HepG2 (cell line): ENCODE data around the gene ARL5C. TPM values are rescaled to one million over a fixed set of nuclear protein-coding genes. Genes with fewer than 3 reads are reported as not detected.
A peak's percentile ranks its signal among the peaks of the same experiment; 100 is the strongest.

Experiments used
- GTF3A ChIP-seq: sonication (generic); formaldehyde crosslinking; conservative IDR thresholded peaks from 2 replicates; pipeline ENCODE4 v1.4.0; 2020; ENCODE audit warnings: mild to moderate bottlenecking, missing genetic modification reagents
- HHEX ChIP-seq: IDR thresholded peaks from 2 replicates; pipeline ENCODE4 v1.6.1; 2016; ENCODE audit warnings: control low read depth
- IRX3 ChIP-seq: sonication (generic); formaldehyde crosslinking; IDR thresholded peaks from 2 replicates; pipeline ENCODE4 v1.8.1; 2023; ENCODE audit warnings: mild to moderate bottlenecking, low read depth, missing genetic modification reagents, borderline replicate concordance
- KDM1A ChIP-seq: IDR thresholded peaks from 2 replicates; pipeline ENCODE4 v1.6.1; 2016; ENCODE audit warnings: missing compliant biosample characterization
- MAFG ChIP-seq: sonication (generic); formaldehyde crosslinking; IDR thresholded peaks from 2 replicates; pipeline ENCODE4 v1.5.1; 2020; ENCODE audit warnings: mild to moderate bottlenecking, missing genetic modification reagents
- MED8 ChIP-seq: sonication (generic); formaldehyde crosslinking; IDR thresholded peaks from 2 replicates; pipeline ENCODE4 v1.8.1; 2023; ENCODE audit warnings: mild to moderate bottlenecking, missing genetic modification reagents; ENCODE audit not compliant: insufficient replicate concordance
- PAX8 ChIP-seq: sonication (generic); formaldehyde crosslinking; IDR thresholded peaks from 2 replicates; pipeline ENCODE4 v1.8.0; 2022; ENCODE audit warnings: mild to moderate bottlenecking, missing genetic modification reagents, borderline replicate concordance
- PPARG ChIP-seq: conservative IDR thresholded peaks from 2 replicates; pipeline ENCODE4 v1.6.1; 2016; ENCODE audit warnings: missing biosample characterization, missing genetic modification reagents
- SIN3A ChIP-seq: IDR thresholded peaks from 2 replicates; pipeline ENCODE4 v1.6.1; 2011; ENCODE audit warnings: low read depth, mild to moderate bottlenecking, control low read depth, low read length, borderline replicate concordance
- SP1 ChIP-seq, 2 experiments: fragments of 450-650 bp in 1 of 2; sonication (generic) in 1 of 2; formaldehyde crosslinking in 1 of 2; IDR thresholded peaks; 2 replicates each; pipeline versions ENCODE4 v1.4.0 to v1.6.1; 2016 to 2020; ENCODE audit warnings: missing genetic modification reagents in 1 of 2
- TAF1 ChIP-seq: sonication (generic); formaldehyde crosslinking; IDR thresholded peaks from 2 replicates; pipeline ENCODE4 v1.4.0; 2020; ENCODE audit warnings: missing genetic modification reagents
- U2AF1 ChIP-seq: fragments of 200-400 bp; formaldehyde crosslinking; optimal IDR thresholded peaks from 2 replicates; pipeline ENCODE3; 2017; ENCODE audit warnings: mild to moderate bottlenecking, low read depth, low read length
- ZBTB7B ChIP-seq: sonication (generic); formaldehyde crosslinking; IDR thresholded peaks from 2 replicates; pipeline ENCODE4 v1.4.0; 2020; ENCODE audit warnings: missing genetic modification reagents
- ZFX ChIP-seq: sonication (generic); formaldehyde crosslinking; IDR thresholded peaks from 2 replicates; pipeline ENCODE4 v1.4.0; 2020; ENCODE audit warnings: mild to moderate bottlenecking, low read depth, missing genetic modification reagents, moderate library complexity
- ZNF24 ChIP-seq: fragments of 450-650 bp; IDR thresholded peaks from 2 replicates; pipeline ENCODE4 v1.6.1; 2017; ENCODE audit warnings: antibody characterized with exemption, mild to moderate bottlenecking
- ZNF549 ChIP-seq: sonication (generic); formaldehyde crosslinking; IDR thresholded peaks from 2 replicates; pipeline ENCODE4 v1.5.0; 2020; ENCODE audit warnings: missing genetic modification reagents
- ZNF589 ChIP-seq: sonication (generic); formaldehyde crosslinking; conservative IDR thresholded peaks from 2 replicates; pipeline ENCODE4 v1.8.0; 2022; ENCODE audit warnings: mild to moderate bottlenecking, moderate library complexity, missing genetic modification reagents
- ZNF720 ChIP-seq: sonication (generic); formaldehyde crosslinking; IDR thresholded peaks from 2 replicates; pipeline ENCODE4 v1.4.0; 2020; ENCODE audit warnings: missing genetic modification reagents
- ZNF839 ChIP-seq: sonication (generic); formaldehyde crosslinking; IDR thresholded peaks from 2 replicates; pipeline ENCODE4 v1.4.0; 2020; ENCODE audit warnings: missing genetic modification reagents, mild to moderate bottlenecking, borderline replicate concordance
- ZNF883 ChIP-seq: sonication (generic); formaldehyde crosslinking; IDR thresholded peaks from 2 replicates; pipeline ENCODE4 v1.5.1; 2020; ENCODE audit warnings: mild to moderate bottlenecking, missing genetic modification reagents; ENCODE audit errors: not compliant biosample characterization
- ZSCAN30 ChIP-seq: sonication (generic); formaldehyde crosslinking; IDR thresholded peaks from 2 replicates; pipeline ENCODE4 v1.5.0; 2020; ENCODE audit warnings: mild to moderate bottlenecking, missing genetic modification reagents
- polyA plus RNA-seq, 8 experiments: library from polyadenylated mRNA; depleted of rRNA in 3 of 8; stranded (reverse) in 7 of 8; unstranded in 1 of 8; fragments of >200 nt; fragmentation: Illumina TruSeq in 4 of 8; extraction: Trizol in 4 of 8; gene quantifications; 2 replicates each; pipeline versions ENCODE4 v1.2.1 to v1.2.3, GENCODE V29; 2011 to 2016; ENCODE audit warnings: low read depth in 4 of 8, missing spikeins in 1 of 8, mixed read lengths in 1 of 8; ENCODE audit not compliant: insufficient read depth in 1 of 8
- total RNA-seq, 5 experiments: library from RNA; depleted of rRNA; stranded (reverse); fragments of >200 nt; fragmentation: Illumina TruSeq; extraction: Trizol; gene quantifications; 2 replicates each; pipeline ENCODE4 v1.2.3, GENCODE V29; 2016; ENCODE audit warnings: low read depth in 1 of 5
- TF ChIP-seq, protein P1 (sequence below): sonication (generic); formaldehyde crosslinking; IDR thresholded peaks from 2 replicates; pipeline ENCODE4 v1.8.1; 2023; ENCODE audit warnings: missing genetic modification reagents, inconsistent platforms, borderline replicate concordance
- TF ChIP-seq, protein P2 (sequence below): sonication (generic); formaldehyde crosslinking; IDR thresholded peaks from 2 replicates; pipeline ENCODE4 v1.5.0; 2020; ENCODE audit warnings: missing genetic modification reagents
- TF ChIP-seq, protein P3 (sequence below): sonication (generic); formaldehyde crosslinking; IDR thresholded peaks from 2 replicates; pipeline ENCODE4 v1.5.0; 2020; ENCODE audit warnings: mild to moderate bottlenecking, missing genetic modification reagents
- TF ChIP-seq, protein P4 (sequence below): sonication (generic); formaldehyde crosslinking; conservative IDR thresholded peaks from 2 replicates; pipeline ENCODE4 v1.5.0; 2020; ENCODE audit warnings: missing genetic modification reagents

The ARL5C gene
- total and polyA plus RNA-seq, 2 of the 13 experiments (the other 11 are each of a cell fraction or from before 2014, with no cell fraction given), result not detected

DNA sequence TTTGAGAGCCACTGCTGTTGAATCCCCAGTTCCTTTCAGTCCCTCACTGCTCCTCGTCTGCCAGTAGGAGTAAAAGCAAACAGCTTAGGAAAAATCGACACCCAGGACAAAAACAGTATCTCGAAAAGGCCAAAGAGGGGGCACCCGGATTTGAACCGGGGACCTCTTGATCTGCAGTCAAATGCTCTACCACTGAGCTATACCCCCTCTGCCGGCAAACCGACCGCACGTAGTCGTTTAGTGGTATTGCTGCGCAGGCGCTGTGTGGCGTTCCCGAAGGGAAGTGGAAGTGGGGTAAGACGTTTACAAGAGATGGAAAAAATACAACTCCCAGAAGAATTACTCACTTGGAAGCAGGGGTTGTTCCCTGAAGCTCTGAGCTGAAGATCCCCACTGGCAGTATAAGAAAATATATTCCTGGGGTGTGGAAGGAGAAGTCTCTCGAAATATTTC lies 12.3 kb downstream of the ARL5C start (continued):
- TF ChIP-seq, protein P1, sequence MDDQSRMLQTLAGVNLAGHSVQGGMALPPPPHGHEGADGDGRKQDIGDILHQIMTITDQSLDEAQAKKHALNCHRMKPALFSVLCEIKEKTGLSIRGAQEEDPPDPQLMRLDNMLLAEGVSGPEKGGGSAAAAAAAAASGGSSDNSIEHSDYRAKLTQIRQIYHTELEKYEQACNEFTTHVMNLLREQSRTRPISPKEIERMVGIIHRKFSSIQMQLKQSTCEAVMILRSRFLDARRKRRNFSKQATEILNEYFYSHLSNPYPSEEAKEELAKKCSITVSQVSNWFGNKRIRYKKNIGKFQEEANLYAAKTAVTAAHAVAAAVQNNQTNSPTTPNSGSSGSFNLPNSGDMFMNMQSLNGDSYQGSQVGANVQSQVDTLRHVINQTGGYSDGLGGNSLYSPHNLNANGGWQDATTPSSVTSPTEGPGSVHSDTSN (CRISPR knock-in tag), result no peak
- TF ChIP-seq KDM1A (CRISPR knock-in tag), result no peak
- no peak for TF ChIP-seq MAFG (CRISPR knock-in tag)
- peak; percentile 49; the same call in 1 of the 2 replicates for TF ChIP-seq ZFX (CRISPR knock-in tag)
- no peak for TF ChIP-seq ZNF883 (CRISPR knock-in tag)
- no peak for TF ChIP-seq ZNF549 (CRISPR knock-in tag)
- no peak for TF ChIP-seq ZNF720
- no peak for TF ChIP-seq IRX3 (CRISPR knock-in tag)
- no peak for TF ChIP-seq GTF3A (CRISPR knock-in tag)
- TF ChIP-seq ZNF839, result no peak
- TF ChIP-seq, protein P2, sequence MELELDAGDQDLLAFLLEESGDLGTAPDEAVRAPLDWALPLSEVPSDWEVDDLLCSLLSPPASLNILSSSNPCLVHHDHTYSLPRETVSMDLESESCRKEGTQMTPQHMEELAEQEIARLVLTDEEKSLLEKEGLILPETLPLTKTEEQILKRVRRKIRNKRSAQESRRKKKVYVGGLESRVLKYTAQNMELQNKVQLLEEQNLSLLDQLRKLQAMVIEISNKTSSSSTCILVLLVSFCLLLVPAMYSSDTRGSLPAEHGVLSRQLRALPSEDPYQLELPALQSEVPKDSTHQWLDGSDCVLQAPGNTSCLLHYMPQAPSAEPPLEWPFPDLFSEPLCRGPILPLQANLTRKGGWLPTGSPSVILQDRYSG, result no peak
- no peak for TF ChIP-seq ZBTB7B (CRISPR knock-in tag)
- peak; percentile 75; the same call in 1 of the 2 replicates for TF ChIP-seq SIN3A
- TF ChIP-seq TAF1 (CRISPR knock-in tag), result no peak
- TF ChIP-seq MED8 (CRISPR knock-in tag), result no peak
- TF ChIP-seq PPARG, result peak; percentile 65
- TF ChIP-seq, protein P3, sequence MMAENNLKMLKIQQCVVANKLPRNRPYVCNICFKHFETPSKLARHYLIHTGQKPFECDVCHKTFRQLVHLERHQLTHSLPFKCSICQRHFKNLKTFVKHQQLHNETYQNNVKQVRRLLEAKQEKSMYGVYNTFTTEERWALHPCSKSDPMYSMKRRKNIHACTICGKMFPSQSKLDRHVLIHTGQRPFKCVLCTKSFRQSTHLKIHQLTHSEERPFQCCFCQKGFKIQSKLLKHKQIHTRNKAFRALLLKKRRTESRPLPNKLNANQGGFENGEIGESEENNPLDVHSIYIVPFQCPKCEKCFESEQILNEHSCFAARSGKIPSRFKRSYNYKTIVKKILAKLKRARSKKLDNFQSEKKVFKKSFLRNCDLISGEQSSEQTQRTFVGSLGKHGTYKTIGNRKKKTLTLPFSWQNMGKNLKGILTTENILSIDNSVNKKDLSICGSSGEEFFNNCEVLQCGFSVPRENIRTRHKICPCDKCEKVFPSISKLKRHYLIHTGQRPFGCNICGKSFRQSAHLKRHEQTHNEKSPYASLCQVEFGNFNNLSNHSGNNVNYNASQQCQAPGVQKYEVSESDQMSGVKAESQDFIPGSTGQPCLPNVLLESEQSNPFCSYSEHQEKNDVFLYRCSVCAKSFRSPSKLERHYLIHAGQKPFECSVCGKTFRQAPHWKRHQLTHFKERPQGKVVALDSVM (CRISPR knock-in tag), result no peak
- TF ChIP-seq U2AF1, result no peak
- peak; percentile 99 for TF ChIP-seq ZNF24
- no peak for TF ChIP-seq HHEX (CRISPR knock-in tag)
- TF ChIP-seq, protein P4, sequence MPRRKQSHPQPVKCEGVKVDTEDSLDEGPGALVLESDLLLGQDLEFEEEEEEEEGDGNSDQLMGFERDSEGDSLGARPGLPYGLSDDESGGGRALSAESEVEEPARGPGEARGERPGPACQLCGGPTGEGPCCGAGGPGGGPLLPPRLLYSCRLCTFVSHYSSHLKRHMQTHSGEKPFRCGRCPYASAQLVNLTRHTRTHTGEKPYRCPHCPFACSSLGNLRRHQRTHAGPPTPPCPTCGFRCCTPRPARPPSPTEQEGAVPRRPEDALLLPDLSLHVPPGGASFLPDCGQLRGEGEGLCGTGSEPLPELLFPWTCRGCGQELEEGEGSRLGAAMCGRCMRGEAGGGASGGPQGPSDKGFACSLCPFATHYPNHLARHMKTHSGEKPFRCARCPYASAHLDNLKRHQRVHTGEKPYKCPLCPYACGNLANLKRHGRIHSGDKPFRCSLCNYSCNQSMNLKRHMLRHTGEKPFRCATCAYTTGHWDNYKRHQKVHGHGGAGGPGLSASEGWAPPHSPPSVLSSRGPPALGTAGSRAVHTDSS, result peak; percentile 80; the same call in 1 of the 2 replicates
- TF ChIP-seq SP1 (IDR thresholded peaks at IDR 0.05), result no peak
- peak; percentile 37 for TF ChIP-seq SP1 (CRISPR knock-in tag; IDR thresholded peaks at IDR 0.05)
- TF ChIP-seq ZNF589 (CRISPR knock-in tag), result no peak; the same call in 1 of the 2 replicates
- no peak for TF ChIP-seq ZSCAN30 (CRISPR knock-in tag)
- 0 out of 2 replicates have a peak, but pooled peaks have one; percentile 53 for TF ChIP-seq PAX8 (CRISPR knock-in tag)
